Glutamatergic neuron (in vitro differentiated cells): Measurements from ENCODE around the gene HID1. TPM values are rescaled to one million over a fixed set of nuclear protein-coding genes. Genes with fewer than 3 reads are reported as not detected.
A peak's percentile ranks its signal among the peaks of the same experiment; 100 is the strongest.

Experiments used
- DNase-seq: peaks from one replicate; pipeline ENCODE4 v3.0.0; 2022
- H3K27ac Mint-ChIP-seq: one replicate; pipeline ENCODE4 v1.8.0; 2020; ENCODE audit warnings: mild to moderate bottlenecking, mixed read lengths, inconsistent platforms; ENCODE audit not compliant: unreplicated experiment
- H3K27me3 Mint-ChIP-seq: one replicate; pipeline ENCODE4 v1.8.0; 2020; ENCODE audit warnings: mild to moderate bottlenecking, moderate library complexity, mixed read lengths, inconsistent platforms; ENCODE audit not compliant: unreplicated experiment
- H3K36me3 Mint-ChIP-seq: one replicate; pipeline ENCODE4 v1.8.0; 2020; ENCODE audit warnings: mild to moderate bottlenecking, mixed read lengths, inconsistent platforms; ENCODE audit not compliant: unreplicated experiment
- H3K4me1 Mint-ChIP-seq: one replicate; pipeline ENCODE4 v1.8.0; 2020; ENCODE audit warnings: mild to moderate bottlenecking, low read depth, mixed read lengths, inconsistent platforms; ENCODE audit not compliant: unreplicated experiment
- H3K4me3 Mint-ChIP-seq: one replicate; pipeline ENCODE4 v1.8.0; 2020; ENCODE audit warnings: mild to moderate bottlenecking, mixed read lengths, inconsistent platforms; ENCODE audit not compliant: unreplicated experiment
- H3K9me3 Mint-ChIP-seq: one replicate; pipeline ENCODE4 v1.8.0; 2020; ENCODE audit warnings: mild to moderate bottlenecking, moderate library complexity, mixed read lengths, inconsistent platforms; ENCODE audit not compliant: unreplicated experiment
- CTCF ChIP-seq: fragments of 200-600 bp; sonication (generic); IDR thresholded peaks from one replicate; pipeline ENCODE4 v1.5.0; 2021; ENCODE audit not compliant: partially characterized antibody, unreplicated experiment
- total RNA-seq: library from RNA; stranded (reverse); fragmentation: NEBNext Ultra II Directional; extraction: Animal tissue kit (Norgen Biotek cat#: 25700); gene quantifications from one replicate; pipeline ENCODE4 v1.2.1, GENCODE V29; 2021; ENCODE audit not compliant: unreplicated experiment

Gene HID1
- total RNA-seq, 1 donor from 2014 or later: 106 TPM

- Mint-ChIP-seq H3K27ac (no peak overlapping the region), H3K4me3 (no peak overlapping the region), H3K27me3 (peaks cover 18% of the 10 kb centered on the region), H3K9me3 (peaks cover 4% of the 10 kb centered on the region), H3K4me1 (peaks cover 9% of the 10 kb centered on the region), H3K36me3 (peaks cover 5% of the 10 kb centered on the region)
- no peak for TF ChIP-seq CTCF
- DNase-seq: no peak
Measured at GRCh38 chr17:74930535-74931036, 42.0 kb downstream of the HID1 start.

GRCh38 chr17:74928786-74929185 is 43.8 kb downstream of the HID1 start:
- Mint-ChIP-seq H3K27ac (no peak overlapping the region), H3K9me3 (peaks cover 4% of the 10 kb centered on the region), H3K4me1 (peaks cover 9% of the 10 kb centered on the region), H3K27me3 (peaks cover 26% of the 10 kb centered on the region), H3K4me3 (no peak overlapping the region), H3K36me3 (peaks cover 5% of the 10 kb centered on the region)
- TF ChIP-seq CTCF: no peak
- no peak for DNase-seq

- no peak for DNase-seq
Measured at GRCh38 chr17:74925242-74925641, 47.3 kb downstream of the HID1 start.

GRCh38 chr17:74924250-74924948 is 48.2 kb downstream of the HID1 start, which contains the start of gene OTOP2:
Gene OTOP2, plus strand, starts transcription at chr17:74924273. Its CDS starts 360 bp downstream, at chr17:74924633.
- Mint-ChIP-seq H3K27me3 (peaks cover 21% of the 10 kb centered on the region), H3K27ac (no peak within 1 kb of the TSS), H3K4me1 (peaks cover 2% of the 10 kb centered on the region), H3K4me3 (peak within 1 kb of the TSS; percentile 55), H3K36me3 (peaks cover 5% of the 10 kb centered on the region), H3K9me3 (peaks cover 1% of the 10 kb centered on the region)
- DNase-seq: no peak
- no peak for TF ChIP-seq CTCF

More at GRCh38 chr17:74925242-74925641, 47.3 kb downstream of the HID1 start:
- Mint-ChIP-seq H3K27ac (no peak overlapping the region), H3K4me3 (no peak overlapping the region), H3K9me3 (peaks cover 1% of the 10 kb centered on the region), H3K27me3 (peaks cover 21% of the 10 kb centered on the region), H3K4me1 (peaks cover 2% of the 10 kb centered on the region), H3K36me3 (peaks cover 5% of the 10 kb centered on the region)
- TF ChIP-seq CTCF: no peak
